COR-L47 (cell line): ENCODE results near the gene CATSPERD.

Experiments used
- DNase-seq: peaks from one replicate; lab custom pipeline; 2025; lab: John Stamatoyannopoulos, UW

The CATSPERD gene

GRCh38 chr19:5719961-5720790, at the start of gene CATSPERD, which contains the start of gene LONP1:
Gene CATSPERD, plus strand, starts transcription at chr19:5720637. Its CDS starts 101 bp downstream, at chr19:5720738.
Gene LONP1, minus strand, starts transcription at chr19:5720146. Its CDS starts 14 bp downstream, at chr19:5720132.
- peak; percentile 99 for DNase-seq

GRCh38 chr19:5671600-5671999, 48.8 kb upstream of the CATSPERD start:
- DNase-seq, result no peak

GRCh38 chr19:5672708-5673459, 47.6 kb upstream of the CATSPERD start:
- DNase-seq, result no peak

GRCh38 chr19:5673752-5674151, 46.7 kb upstream of the CATSPERD start:
- no peak for DNase-seq

GRCh38 chr19:5674714-5675113, 45.7 kb upstream of the CATSPERD start:
- DNase-seq, result no peak

- no peak for DNase-seq
Measured at GRCh38 chr19:5676105-5676771, 44.2 kb upstream of the CATSPERD start.

GRCh38 chr19:5676772-5677105, 43.7 kb upstream of the CATSPERD start:
- no peak for DNase-seq

GRCh38 chr19:5677136-5677535, 43.3 kb upstream of the CATSPERD start:
- DNase-seq, result no peak

GRCh38 chr19:5677580-5677979, 42.9 kb upstream of the CATSPERD start:
- no peak for DNase-seq

GRCh38 chr19:5678071-5678718, 42.2 kb upstream of the CATSPERD start:
- DNase-seq, result no peak

GRCh38 chr19:5679289-5680083, 41.0 kb upstream of the CATSPERD start:
- no peak for DNase-seq

GRCh38 chr19:5680084-5680436, 40.4 kb upstream of the CATSPERD start:
- no peak for DNase-seq

GRCh38 chr19:5680437-5681368, 39.7 kb upstream of the CATSPERD start, which contains the start of the genes HSD11B1L and MICOS13:
Gene HSD11B1L, plus strand, starts transcription at chr19:5681027. Its CDS starts 3,806 bp downstream, at chr19:5684833.
Gene MICOS13, minus strand, starts transcription at chr19:5680516. Its CDS starts 30 bp downstream, at chr19:5680486.
- peak; percentile 96 for DNase-seq

- no peak for DNase-seq
Measured at GRCh38 chr19:5681391-5682106, 38.9 kb upstream of the CATSPERD start.

GRCh38 chr19:5682107-5682482, 38.3 kb upstream of the CATSPERD start:
- no peak for DNase-seq

- DNase-seq, result no peak
Measured at GRCh38 chr19:5683177-5683886, 37.1 kb upstream of the CATSPERD start.

- DNase-seq, result no peak
Measured at GRCh38 chr19:5684694-5685430, 35.6 kb upstream of the CATSPERD start.

- DNase-seq, result no peak
Measured at GRCh38 chr19:5686326-5686646, 34.2 kb upstream of the CATSPERD start.
